PFSK-1 (cell line): Measurements from ENCODE around the gene GPR87.

ENCODE experiments used
- FOXP2 ChIP-seq: optimal IDR thresholded peaks from 2 replicates; pipeline ENCODE3; 2011; ENCODE audit warnings: borderline replicate concordance, control low read depth, inconsistent platforms; ENCODE audit not compliant: insufficient read depth; ENCODE audit errors: extremely low read length, extremely low read depth
- POLR2AphosphoS5 ChIP-seq: IDR thresholded peaks from 2 replicates; pipeline ENCODE4 v1.6.1; 2012; ENCODE audit warnings: low read depth, mild to moderate bottlenecking, control low read depth, low read length, moderate library complexity
- SIN3A ChIP-seq: IDR thresholded peaks from 2 replicates; pipeline ENCODE4 v1.6.1; 2012; ENCODE audit warnings: mild to moderate bottlenecking, low read length, moderate library complexity, borderline replicate concordance; ENCODE audit not compliant: insufficient read depth
- TAF1 ChIP-seq: IDR thresholded peaks from 2 replicates; pipeline ENCODE4 v1.6.1; 2012; ENCODE audit warnings: low read length, control low read depth, borderline replicate concordance; ENCODE audit not compliant: insufficient read depth
- TF ChIP-seq, protein P1 (sequence below), 2 experiments: IDR thresholded peaks; 2 replicates each; pipeline versions ENCODE4 v1.6.1 to v1.8.0; 2011 to 2012; ENCODE audit warnings: low read depth in 2 of 2, low read length in 2 of 2, control low read depth in 1 of 2, inconsistent platforms in 1 of 2, mild to moderate bottlenecking in 1 of 2, moderate library complexity in 1 of 2; ENCODE audit not compliant: insufficient read depth in 1 of 2

GPR87 gene

DNA sequence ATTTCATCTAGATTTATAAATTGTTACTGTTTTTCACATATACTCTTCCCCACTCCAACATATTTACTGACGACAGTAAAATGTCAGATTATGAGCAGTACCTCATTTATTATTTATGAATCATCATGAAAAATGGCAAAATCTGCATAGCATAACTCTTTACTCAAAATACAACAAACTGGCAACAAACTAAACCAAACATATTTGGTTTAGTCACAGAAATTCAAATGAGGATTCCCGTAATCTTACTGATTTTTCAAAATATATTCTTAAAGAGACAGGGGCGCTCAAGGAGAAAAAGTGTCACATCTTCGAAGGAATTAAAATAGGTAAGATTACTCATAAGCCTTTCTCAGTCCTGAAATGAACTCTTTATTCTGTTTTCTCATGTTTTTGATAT lies 3.0 kb upstream of the GPR87 start:
- TF ChIP-seq TAF1 (no peak), SIN3A (no peak), POLR2AphosphoS5 (no peak), FOXP2 (no peak)
- TF ChIP-seq, protein P1, sequence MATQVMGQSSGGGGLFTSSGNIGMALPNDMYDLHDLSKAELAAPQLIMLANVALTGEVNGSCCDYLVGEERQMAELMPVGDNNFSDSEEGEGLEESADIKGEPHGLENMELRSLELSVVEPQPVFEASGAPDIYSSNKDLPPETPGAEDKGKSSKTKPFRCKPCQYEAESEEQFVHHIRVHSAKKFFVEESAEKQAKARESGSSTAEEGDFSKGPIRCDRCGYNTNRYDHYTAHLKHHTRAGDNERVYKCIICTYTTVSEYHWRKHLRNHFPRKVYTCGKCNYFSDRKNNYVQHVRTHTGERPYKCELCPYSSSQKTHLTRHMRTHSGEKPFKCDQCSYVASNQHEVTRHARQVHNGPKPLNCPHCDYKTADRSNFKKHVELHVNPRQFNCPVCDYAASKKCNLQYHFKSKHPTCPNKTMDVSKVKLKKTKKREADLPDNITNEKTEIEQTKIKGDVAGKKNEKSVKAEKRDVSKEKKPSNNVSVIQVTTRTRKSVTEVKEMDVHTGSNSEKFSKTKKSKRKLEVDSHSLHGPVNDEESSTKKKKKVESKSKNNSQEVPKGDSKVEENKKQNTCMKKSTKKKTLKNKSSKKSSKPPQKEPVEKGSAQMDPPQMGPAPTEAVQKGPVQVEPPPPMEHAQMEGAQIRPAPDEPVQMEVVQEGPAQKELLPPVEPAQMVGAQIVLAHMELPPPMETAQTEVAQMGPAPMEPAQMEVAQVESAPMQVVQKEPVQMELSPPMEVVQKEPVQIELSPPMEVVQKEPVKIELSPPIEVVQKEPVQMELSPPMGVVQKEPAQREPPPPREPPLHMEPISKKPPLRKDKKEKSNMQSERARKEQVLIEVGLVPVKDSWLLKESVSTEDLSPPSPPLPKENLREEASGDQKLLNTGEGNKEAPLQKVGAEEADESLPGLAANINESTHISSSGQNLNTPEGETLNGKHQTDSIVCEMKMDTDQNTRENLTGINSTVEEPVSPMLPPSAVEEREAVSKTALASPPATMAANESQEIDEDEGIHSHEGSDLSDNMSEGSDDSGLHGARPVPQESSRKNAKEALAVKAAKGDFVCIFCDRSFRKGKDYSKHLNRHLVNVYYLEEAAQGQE (IDR thresholded peaks at IDR 0.05; ENCODE audit: insufficient read depth in 1 of 2, low read depth in 2 of 2, low read length in 2 of 2): no peak

DNA sequence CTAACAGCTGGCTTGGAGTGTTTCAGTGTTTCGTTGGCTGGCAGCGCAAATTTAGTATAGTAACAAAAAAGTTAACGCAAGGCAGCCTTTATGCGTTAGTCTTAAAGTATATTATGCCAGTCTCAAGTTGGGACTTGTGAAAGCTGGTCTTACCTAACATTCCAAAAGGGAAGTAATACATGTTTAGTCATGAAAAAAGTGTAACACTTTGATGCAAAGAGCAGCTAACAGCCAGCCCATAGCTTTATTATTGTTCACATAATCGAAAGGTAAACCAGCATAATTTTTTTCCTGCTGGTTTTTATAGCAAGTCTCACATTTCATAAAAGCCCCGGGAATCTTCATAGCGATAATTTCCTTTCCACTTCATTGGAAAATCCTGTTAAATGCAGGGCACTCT lies 2.4 kb upstream of the GPR87 start:
- TF ChIP-seq TAF1: no peak
- TF ChIP-seq POLR2AphosphoS5: no peak
- TF ChIP-seq SIN3A: no peak

DNA sequence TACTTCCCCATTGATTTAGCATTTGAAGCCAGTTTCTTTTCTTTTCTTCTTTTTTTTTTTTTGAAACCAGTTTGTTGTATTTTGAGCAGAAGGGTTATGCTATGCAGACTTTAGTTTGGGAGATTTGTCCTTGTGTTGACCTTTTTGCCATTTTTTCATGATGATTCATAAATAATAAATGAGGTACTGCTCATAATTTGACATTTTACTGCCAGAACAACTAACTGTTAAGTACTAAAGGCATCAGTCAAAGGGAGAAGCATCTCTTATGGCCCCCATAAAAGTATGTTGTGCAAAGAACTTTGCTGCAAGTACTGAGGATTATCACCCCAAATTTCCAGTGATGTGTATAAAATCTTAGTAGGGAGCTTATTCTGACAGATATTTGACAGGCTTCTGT lies 1.7 kb upstream of the GPR87 start:
- TF ChIP-seq FOXP2 (no peak), SIN3A (no peak), TAF1 (no peak), POLR2AphosphoS5 (no peak)
- TF ChIP-seq, protein P1 (IDR thresholded peaks at IDR 0.05; ENCODE audit: insufficient read depth in 1 of 2, low read depth in 2 of 2, low read length in 2 of 2): no peak

DNA sequence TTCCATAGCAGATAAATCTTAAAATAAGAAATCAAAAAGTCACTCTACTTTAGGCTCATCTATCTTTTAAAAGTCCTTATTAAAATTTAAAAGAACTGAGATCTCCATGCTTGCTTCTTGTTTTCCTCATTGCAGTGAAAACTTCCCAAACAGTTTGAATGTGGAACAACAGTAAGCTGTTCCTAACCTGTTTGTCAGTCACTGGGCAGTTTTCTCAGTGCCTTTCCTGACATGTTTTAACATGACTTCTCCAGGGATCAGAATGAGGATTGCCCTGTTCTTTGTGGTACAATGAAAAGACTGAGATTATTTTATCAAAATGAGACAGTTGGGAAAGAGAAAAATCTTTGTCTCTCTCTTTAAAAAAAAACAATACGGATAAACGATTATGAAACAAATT lies 774 bp downstream of the GPR87 start:
- TF ChIP-seq POLR2AphosphoS5 (no peak), FOXP2 (no peak), TAF1 (no peak), SIN3A (no peak)
- TF ChIP-seq, protein P1 (IDR thresholded peaks at IDR 0.05; ENCODE audit: insufficient read depth in 1 of 2, low read depth in 2 of 2, low read length in 2 of 2): no peak

DNA sequence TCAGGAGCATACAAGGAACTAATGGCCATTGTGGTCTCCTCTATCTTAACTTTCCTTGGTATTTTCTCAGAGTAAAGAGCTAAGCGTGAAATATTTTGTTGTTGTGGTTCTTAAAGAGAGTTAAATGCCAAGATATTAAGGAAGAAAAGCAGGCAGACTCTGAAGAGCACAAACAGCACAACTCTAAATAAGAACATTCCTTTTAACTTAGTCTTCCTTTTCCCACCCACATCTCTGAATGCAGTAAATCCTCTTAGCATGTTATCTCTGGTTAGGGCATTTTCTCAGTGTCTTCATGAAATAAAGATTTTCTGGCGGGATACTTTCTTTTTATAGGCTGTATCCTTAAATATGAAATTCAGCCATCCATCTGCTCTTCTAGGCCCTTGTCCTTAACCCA lies 1.5 kb downstream of the GPR87 start:
- TF ChIP-seq TAF1 (no peak), POLR2AphosphoS5 (no peak), SIN3A (no peak), FOXP2 (no peak)
- TF ChIP-seq, protein P1 (IDR thresholded peaks at IDR 0.05; ENCODE audit: insufficient read depth in 1 of 2, low read depth in 2 of 2, low read length in 2 of 2): no peak
